K562 (cell line): Measurements from ENCODE around the gene AMPD3. TPM values are rescaled to one million over a fixed set of nuclear protein-coding genes. Genes with fewer than 3 reads are reported as not detected.

Source experiments
- ATF7 ChIP-seq: fragments of 450-650 bp; IDR thresholded peaks from 2 replicates; pipeline ENCODE4 v1.7.1; 2014; ENCODE audit warnings: mild to moderate bottlenecking, moderate library complexity
- DEAF1 ChIP-seq: fragments of 450-650 bp; formaldehyde crosslinking; IDR thresholded peaks from 2 replicates; pipeline ENCODE4 v1.4.0; 2020; ENCODE audit warnings: mild to moderate bottlenecking, moderate library complexity
- MITF ChIP-seq: IDR thresholded peaks from 2 replicates; pipeline ENCODE4 v1.6.1; 2014; ENCODE audit warnings: antibody characterized with exemption
- PKNOX1 ChIP-seq: fragments of 450-650 bp; IDR thresholded peaks from 2 replicates; pipeline ENCODE4 v1.6.1; 2016
- TBL1XR1 ChIP-seq, 2 experiments: IDR thresholded peaks; 2 replicates each; pipeline ENCODE4 v1.6.1; 2012; ENCODE audit warnings: improper control_type of control experiment in 2 of 2, low read length in 2 of 2, mild to moderate bottlenecking in 1 of 2
- ZFP30 ChIP-seq: fragments of 250-450 bp; sonication (Bioruptor Pico); IDR thresholded peaks from 2 replicates; pipeline ENCODE4 v1.8.0; 2022; ENCODE audit warnings: moderate library complexity, mild to moderate bottlenecking, inconsistent platforms, borderline replicate concordance
- polyA plus RNA-seq, 8 experiments: library from polyadenylated mRNA; depleted of rRNA in 4 of 8; stranded (reverse) in 5 of 8; unstranded in 3 of 8; fragments of >200 nt; fragmentation: Nextera tagmentation in 2 of 8; fragmentation: Illumina TruSeq in 1 of 8; extraction: Ambion mirVana in 2 of 8; extraction: Trizol in 1 of 8; gene quantifications; 2 replicates each; pipeline versions ENCODE4 v1.2.1 to v1.2.3, GENCODE V29; 2011 to 2014; ENCODE audit warnings: inconsistent platforms in 1 of 8, missing spikeins in 1 of 8
- total RNA-seq, 7 experiments: library from RNA; depleted of rRNA in 6 of 7; stranded (reverse); fragments of >200 nt in 6 of 7; fragmentation: Illumina TruSeq in 2 of 7; extraction: Trizol in 2 of 7; gene quantifications; 2 replicates each; pipeline versions ENCODE4 v1.2.1 to v1.2.3, GENCODE V29; 2011 to 2021; ENCODE audit warnings: low replicate concordance in 1 of 7

The AMPD3 gene
- total and polyA plus RNA-seq, 9 of the 15 experiments (the other 6 are each of a cell fraction or from before 2014, with no cell fraction given), result 4.4 to 23.6 (median 11.2) TPM

- no peak for TF ChIP-seq DEAF1 (CRISPR knock-in tag)
- TF ChIP-seq PKNOX1, result no peak
- TF ChIP-seq MITF, result no peak
- peak; percentile 65 for TF ChIP-seq ATF7
- TF ChIP-seq ZFP30, result no peak
- peak; percentile 74 to 85; a peak in 3 of 4 replicates for TF ChIP-seq TBL1XR1 (IDR thresholded peaks at IDR 0.05; ENCODE audit: low read length in 2 of 2)
These were observed 798 bp downstream of the AMPD3 start (continued) for GRCh38 chr11:10455637-10456487.
